Heart right ventricle (tissue), 16 donors: ENCODE data around the gene FAM136A. TPM values are rescaled to one million over a fixed set of nuclear protein-coding genes. Genes with fewer than 3 reads are reported as not detected.
"Not testable (repeated sequence)": the region's sequence is repeated elsewhere in the genome, so short reads cannot be mapped to it uniquely, and the experiment has no call there.

ENCODE experiments used
- ATAC-seq, 8 donors: fragments of 200-7000 bp; cut with Tn5 transposase; one replicate each; pipeline ENCODE4 v1.9.1; 2020; ENCODE audit warnings: mild to moderate bottlenecking in 8 of 8, moderate library complexity in 8 of 8, moderate number of reproducible peaks in 1 of 8
- DNase-seq, 2 donors: peaks; one replicate each; pipeline ENCODE4 v3.0.0-alpha.2; 2020
- H3K27ac ChIP-seq, 10 donors: fragments of 200-600 bp; sonication (generic) in 2 of 10; one replicate each; pipeline versions ENCODE4 v1.5.0 to v1.8.0; 2020 to 2022; ENCODE audit warnings: mild to moderate bottlenecking in 3 of 10
- H3K27me3 ChIP-seq, 7 donors: fragments of 200-600 bp; one replicate each; pipeline ENCODE4 v1.8.0; 2021 to 2022; ENCODE audit warnings: mild to moderate bottlenecking in 2 of 7
- H3K36me3 ChIP-seq, 9 donors: fragments of 200-600 bp; sonication (generic) in 1 of 9; one replicate each; pipeline versions ENCODE4 v1.5.0 to v1.8.0; 2020 to 2022; ENCODE audit warnings: mild to moderate bottlenecking in 2 of 9
- H3K4me1 ChIP-seq, 9 donors: fragments of 200-600 bp; sonication (generic) in 1 of 9; one replicate each; pipeline versions ENCODE4 v1.5.0 to v1.8.0; 2020 to 2022; ENCODE audit warnings: mild to moderate bottlenecking in 4 of 9
- H3K4me3 ChIP-seq, 10 donors: fragments of 200-600 bp; sonication (generic) in 2 of 10; one replicate each; pipeline versions ENCODE4 v1.5.0 to v1.8.0; 2020 to 2022; ENCODE audit warnings: mild to moderate bottlenecking in 7 of 10, moderate library complexity in 2 of 10
- H3K9me3 ChIP-seq, 11 donors: fragments of 200-600 bp in 10 of 11; sonication (generic) in 2 of 11; one replicate each; pipeline versions ENCODE4 v1.5.0 to v1.8.0; 2013 to 2022; ENCODE audit warnings: mild to moderate bottlenecking in 2 of 11, control low read depth in 1 of 11, moderate library complexity in 1 of 11
- CTCF ChIP-seq, 9 donors: fragments of 200-600 bp; sonication (generic) in 2 of 9; IDR thresholded peaks; one replicate each; pipeline versions ENCODE4 v1.5.0 to v1.8.0; 2021 to 2022; ENCODE audit warnings: antibody characterized with exemption in 9 of 9, mild to moderate bottlenecking in 5 of 9, moderate library complexity in 1 of 9
- WGBS, 2 donors: extraction: QIAGEN DNeasy Blood & Tissue Kit; methylation state at CpG; one replicate each; pipeline ENCODE4 v1.1.7; 2013; ENCODE audit warnings: inconsistent platforms in 1 of 2; 5-methylcytosine and 5-hydroxymethylcytosine counted together
- intact Hi-C, 10 donors: fragments of 100-400 bp; cut with DNase I; formaldehyde crosslinking; loops; one replicate each; pipeline versions ENCODE4 v1.11.1 to v1.14.2; 2022
- polyA plus RNA-seq, 2 donors: library from polyadenylated mRNA; stranded (reverse); fragments of 200-250 nt; gene quantifications; one replicate each; pipeline ENCODE4 v1.2.3, GENCODE V29; 2013
- total RNA-seq, 10 donors: library from RNA; stranded (reverse); fragmentation: NEBNext Ultra II Directional in 3 of 10; extraction: Animal tissue kit (Norgen Biotek cat#: 25700) in 3 of 10; gene quantifications; one replicate each; pipeline versions ENCODE4 v1.2.1 to v1.2.4, GENCODE V29; 2021 to 2023
- donor health status: Arrhythmogenic right ventricular cardiomyopathy.
- donor health status: ischemic (EF 13 %, LVEDD 7.1; RV severe dilation, severe dysfunction).
- donor health status: healthy with polysubstance abuse.
- donor health status: DM: no; HTN: yes; CAD: no.
- donor health status: DM: no; HTN: no; CAD: no.
- donor health status: ischemic (EF 25% LVEDD 6.9; RV normal size, moderate dysfunction).
- donor health status: ischemic (EF 25% LVEDD 5.7; RV mildly dilated, moderate dysfunction).
- donor health status: healthy.
- donor health status: DM: yes; HTN: yes; CAD: no.
- donor health status: Ischemic cardiomyopathy.
- donor health status: ischemic (EF 35%, LVEDD 5.7; RV mildly dilated, moderate dysfunction).
- donor health status: nonischemic (EF 11% LVEDD 7.7; RV severe dilation, severe dysfunction).
- donor health status: DM: yes; HTN: yes; CAD: no.
- donor health status: PGD.
- donor health status: ischemic (EF 29% LVEDD 5.4; RV normal size, mild dysfunction).
- donor health status: nonischemic (EF 23%, LVEDD 6.1; RV moderate dilation, normal function).

FAM136A gene
- total and polyA plus RNA-seq, 12 donors = 17.6 to 29.2 (median 21.0) TPM

- H3K27ac ChIP-seq = peak overlapping the region in 1 of 10 donors; percentile 54
- H3K27me3 ChIP-seq = no peaks in the 10 kb centered on the region
- peaks cover 0 to 28% (median 4%) of the 10 kb centered on the region in 9 donors for H3K4me1 ChIP-seq
- no peak for TF ChIP-seq CTCF (IDR thresholded peaks at IDR 0.05)
- peaks cover 0 to 100% (median 71%) of the 10 kb centered on the region in 9 donors for H3K36me3 ChIP-seq
- intact Hi-C loops = no loop called here
- no peak overlapping the region for H3K4me3 ChIP-seq
- 86% methylated on average over 5 of the region's 5 CpGs for WGBS, 2 donors
- ATAC-seq = peak in 5 of 8 donors; percentile 33 to 50 (median 41)
- H3K9me3 ChIP-seq = no peaks in the 10 kb centered on the region
- no peak for DNase-seq
Observed at GRCh38 chr2:70283500-70284191, 18.2 kb downstream of the FAM136A start.

- no peak overlapping the region for H3K4me3 ChIP-seq
- peaks cover 0 to 100% (median 65%) of the 10 kb centered on the region in 9 donors for H3K36me3 ChIP-seq
- 53 to 68% methylated on average over 5 of the region's 5 CpGs for WGBS, 2 donors
- TF ChIP-seq CTCF (IDR thresholded peaks at IDR 0.05) = no peak
- ATAC-seq (peak in 1 of 8 donors; percentile 55), DNase-seq (no peak)
- no peaks in the 10 kb centered on the region for H3K27me3 ChIP-seq
- H3K9me3 ChIP-seq = no peaks in the 10 kb centered on the region
- H3K4me1 ChIP-seq = peaks cover 0 to 37% (median 11%) of the 10 kb centered on the region in 9 donors
- intact Hi-C loops = no loop called here
- peak overlapping the region in 4 of 10 donors; percentile 3 to 54 (median 38) for H3K27ac ChIP-seq
Observed at GRCh38 chr2:70282439-70282838, 19.4 kb downstream of the FAM136A start.

GRCh38 chr2:70280242-70280798 is 21.5 kb downstream of the FAM136A start:
- WGBS, 2 donors = 95 to 99% methylated on average over 2 of the region's 2 CpGs
- H3K9me3 ChIP-seq = no peaks in the 10 kb centered on the region
- no peak for TF ChIP-seq CTCF (IDR thresholded peaks at IDR 0.05)
- peaks cover 0 to 37% (median 8%) of the 10 kb centered on the region in 9 donors for H3K4me1 ChIP-seq
- DNase-seq (no peak), ATAC-seq (no peak)
- intact Hi-C loops = no loop called here
- H3K27ac ChIP-seq = no peak overlapping the region
- no peak overlapping the region for H3K4me3 ChIP-seq
- no peaks in the 10 kb centered on the region for H3K27me3 ChIP-seq
- peaks cover 0 to 100% (median 58%) of the 10 kb centered on the region in 9 donors for H3K36me3 ChIP-seq

GRCh38 chr2:70270323-70270722 is 31.5 kb downstream of the FAM136A start:
- intact Hi-C loops = no loop called here
- Histone ChIP-seq H3K27ac (peak overlapping the region in 1 of 10 donors; percentile 17), H3K36me3 (peaks cover 0 to 61% (median 18%) of the 10 kb centered on the region in 9 donors), H3K27me3 (no peaks in the 10 kb centered on the region), H3K4me3 (no peak overlapping the region), H3K4me1 (peaks cover 0 to 9% (median 0%) of the 10 kb centered on the region in 9 donors), H3K9me3 (no peaks in the 10 kb centered on the region)
- TF ChIP-seq CTCF (IDR thresholded peaks at IDR 0.05) = no peak
- DNase-seq (no peak), ATAC-seq (peak in 1 of 8 donors; percentile 29)
- 53 to 57% methylated on average over 3 of the region's 3 CpGs for WGBS, 2 donors

GRCh38 chr2:70269422-70270302 is 32.2 kb downstream of the FAM136A start:
- DNase-seq, H3K9me3 ChIP-seq, H3K27me3 ChIP-seq, intact Hi-C loops, H3K4me3 ChIP-seq, ATAC-seq, H3K4me1 ChIP-seq: not testable (repeated sequence)
- Histone ChIP-seq H3K36me3 (peaks cover 0 to 61% (median 12%) of the 10 kb centered on the region in 9 donors), H3K27ac (peak overlapping the region in 1 of 10 donors; percentile 17)
- 94% methylated on average over 18 of the region's 18 CpGs for WGBS, 2 donors

GRCh38 chr2:70266925-70267324 is 34.9 kb downstream of the FAM136A start:
- H3K27ac ChIP-seq = not testable (repeated sequence)

More at GRCh38 chr2:70266925-70267324, 34.9 kb downstream of the FAM136A start:
- peaks cover 0 to 80% (median 13%) of the 10 kb centered on the region in 9 donors for H3K36me3 ChIP-seq
- peaks cover 0 to 22% (median 6%) of the 10 kb centered on the region in 9 donors for H3K4me1 ChIP-seq
- ATAC-seq, H3K4me3 ChIP-seq, H3K27me3 ChIP-seq, intact Hi-C loops, H3K9me3 ChIP-seq, DNase-seq: not testable (repeated sequence)
- 97 to 98% methylated on average over 28 to 30 of the region's 30 CpGs for WGBS, 2 donors
